Left forelimb (tissue), 1 donor: ENCODE measurements around the gene ABCG8.
"Not testable (repeated sequence)": the region's sequence is repeated elsewhere in the genome, so short reads cannot be mapped to it uniquely, and the experiment has no call there.

ENCODE experiments used
- DNase-seq: peaks from one replicate; pipeline ENCODE4 v3.0.0-alpha.2; 2018; ENCODE audit warnings: low spot score

Gene ABCG8

GRCh38 chr2:43874776-43875451, 36.1 kb downstream of the ABCG8 start:
- no peak for DNase-seq

GRCh38 chr2:43877782-43878464, 39.2 kb downstream of the ABCG8 start:
- no peak for DNase-seq

- DNase-seq: no peak
These were observed 40.5 kb downstream of the ABCG8 start for GRCh38 chr2:43879261-43879660.

- no peak for DNase-seq
These were observed 41.7 kb downstream of the ABCG8 start for GRCh38 chr2:43880471-43880870.

- no peak for DNase-seq
These were observed 42.2 kb downstream of the ABCG8 start for GRCh38 chr2:43880952-43881351.

GRCh38 chr2:43882312-43882711, 43.5 kb downstream of the ABCG8 start:
- no peak for DNase-seq

GRCh38 chr2:43884689-43885088, 45.9 kb downstream of the ABCG8 start:
- no peak for DNase-seq

- no peak for DNase-seq
These were observed 46.4 kb downstream of the ABCG8 start for GRCh38 chr2:43885132-43885632.

GRCh38 chr2:43887176-43887575, 48.4 kb downstream of the ABCG8 start:
- no peak for DNase-seq

GRCh38 chr2:43889416-43889815, 50.6 kb downstream of the ABCG8 start:
- DNase-seq: no peak

GRCh38 chr2:43890855-43891254, 52.1 kb downstream of the ABCG8 start:
- DNase-seq: no peak

- no peak for DNase-seq
These were observed 56.0 kb downstream of the ABCG8 start for GRCh38 chr2:43894743-43895142.

- no peak for DNase-seq
These were observed 58.1 kb downstream of the ABCG8 start for GRCh38 chr2:43896906-43897305.

- no peak for DNase-seq
These were observed 58.7 kb downstream of the ABCG8 start for GRCh38 chr2:43897492-43897891.

GRCh38 chr2:43898134-43898837, 59.5 kb downstream of the ABCG8 start:
- no peak for DNase-seq

GRCh38 chr2:43898838-43899346, 60.1 kb downstream of the ABCG8 start:
- DNase-seq: no peak

GRCh38 chr2:43899589-43899988, 60.8 kb downstream of the ABCG8 start:
- DNase-seq: no peak

GRCh38 chr2:43905371-43905803, 66.6 kb downstream of the ABCG8 start:
- DNase-seq: no peak

GRCh38 chr2:43905871-43906270, 67.1 kb downstream of the ABCG8 start:
- no peak for DNase-seq

- no peak for DNase-seq
These were observed 67.8 kb downstream of the ABCG8 start for GRCh38 chr2:43906448-43907109.

- not testable (repeated sequence) for DNase-seq
These were observed 72.5 kb downstream of the ABCG8 start for GRCh38 chr2:43911136-43911790.

GRCh38 chr2:43924463-43924862, 85.7 kb downstream of the ABCG8 start:
- DNase-seq: no peak
